Fibroblast of mammary gland (primary cell): Measurements from ENCODE around the gene TTBK1.

ENCODE experiments used
- DNase-seq: peaks from one replicate; pipeline ENCODE4 v3.0.0-alpha.2; 2010; ENCODE audit warnings: low read depth
- H3K4me3 ChIP-seq: 2 replicates; pipeline ENCODE4 v1.5.1; 2011; ENCODE audit warnings: low read depth, mild to moderate bottlenecking, low read length, moderate library complexity; ENCODE audit not compliant: control insufficient read depth
- TF ChIP-seq, protein P1 (sequence below): conservative IDR thresholded peaks from 2 replicates; pipeline ENCODE4 v1.5.1; 2011; ENCODE audit warnings: low read depth, low read length, inconsistent platforms; ENCODE audit not compliant: control insufficient read depth, insufficient read depth

TTBK1 gene

DNA sequence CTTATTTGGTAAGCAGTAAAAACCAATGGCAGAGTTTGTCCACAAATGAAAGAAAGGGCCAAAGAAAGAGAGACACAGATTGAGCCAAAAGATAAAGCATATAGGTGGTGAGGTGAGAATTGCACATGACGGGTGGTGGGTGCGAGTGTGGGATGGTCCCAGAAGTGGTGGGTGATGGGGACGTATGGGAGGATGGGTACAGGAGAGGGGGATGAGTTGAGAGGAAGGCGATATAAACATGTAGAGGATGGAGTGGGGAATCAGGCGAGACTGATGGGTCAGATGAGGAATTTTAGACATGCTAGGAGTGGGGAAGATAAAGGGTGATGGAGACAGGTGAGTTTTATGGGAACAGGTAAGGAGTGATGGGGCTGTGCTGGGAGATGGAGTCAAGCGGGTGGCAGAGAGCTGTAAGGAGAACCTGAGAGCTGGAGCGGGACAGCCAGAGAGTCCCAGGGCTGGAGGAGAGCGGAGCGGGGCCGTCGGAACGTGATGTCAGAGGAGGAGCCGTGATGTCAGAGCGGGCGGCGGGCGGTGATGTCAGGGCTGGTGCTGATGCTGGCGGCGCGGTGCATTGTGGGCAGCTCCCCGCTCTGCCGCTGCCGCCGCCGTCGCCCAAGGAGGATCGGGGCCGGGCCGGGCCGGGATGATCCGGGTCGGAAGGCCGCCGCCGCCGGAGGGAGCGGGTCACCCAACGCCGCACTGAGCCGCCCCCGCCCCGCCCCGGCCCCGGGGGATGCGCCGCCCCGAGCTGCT lies at the start of gene TTBK1:
Gene TTBK1 (plus strand): TSS at position 574 of the 756 bp plus-strand sequence. CDS start 3,180 bp downstream, outside the sequence.
- DNase-seq, result no peak

DNA sequence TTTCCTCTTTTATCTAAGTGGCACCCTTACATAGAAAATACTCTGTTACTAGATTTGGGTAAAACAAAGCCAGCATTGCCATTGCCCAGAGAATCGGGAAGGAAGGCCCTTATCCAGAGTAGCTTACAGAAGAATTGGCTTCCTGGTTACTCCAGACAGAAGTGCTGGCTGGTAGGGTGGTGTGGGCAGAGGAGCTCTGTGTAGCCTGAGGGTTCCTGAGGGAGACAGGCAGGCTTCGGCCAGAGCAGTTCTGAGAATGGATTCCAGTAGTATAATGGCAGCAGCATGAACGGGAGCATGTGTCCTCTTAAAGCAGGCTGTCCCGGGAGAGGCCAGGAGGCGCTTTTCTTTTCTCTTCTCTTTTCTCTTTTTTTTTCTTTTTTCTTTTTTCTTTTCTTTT lies 49.4 kb upstream of the TTBK1 start:
- no peak overlapping the region for H3K4me3 ChIP-seq
- TF ChIP-seq, protein P1, sequence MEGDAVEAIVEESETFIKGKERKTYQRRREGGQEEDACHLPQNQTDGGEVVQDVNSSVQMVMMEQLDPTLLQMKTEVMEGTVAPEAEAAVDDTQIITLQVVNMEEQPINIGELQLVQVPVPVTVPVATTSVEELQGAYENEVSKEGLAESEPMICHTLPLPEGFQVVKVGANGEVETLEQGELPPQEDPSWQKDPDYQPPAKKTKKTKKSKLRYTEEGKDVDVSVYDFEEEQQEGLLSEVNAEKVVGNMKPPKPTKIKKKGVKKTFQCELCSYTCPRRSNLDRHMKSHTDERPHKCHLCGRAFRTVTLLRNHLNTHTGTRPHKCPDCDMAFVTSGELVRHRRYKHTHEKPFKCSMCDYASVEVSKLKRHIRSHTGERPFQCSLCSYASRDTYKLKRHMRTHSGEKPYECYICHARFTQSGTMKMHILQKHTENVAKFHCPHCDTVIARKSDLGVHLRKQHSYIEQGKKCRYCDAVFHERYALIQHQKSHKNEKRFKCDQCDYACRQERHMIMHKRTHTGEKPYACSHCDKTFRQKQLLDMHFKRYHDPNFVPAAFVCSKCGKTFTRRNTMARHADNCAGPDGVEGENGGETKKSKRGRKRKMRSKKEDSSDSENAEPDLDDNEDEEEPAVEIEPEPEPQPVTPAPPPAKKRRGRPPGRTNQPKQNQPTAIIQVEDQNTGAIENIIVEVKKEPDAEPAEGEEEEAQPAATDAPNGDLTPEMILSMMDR, result no peak
- DNase-seq, result no peak

More for the DNA sequence above, at the start of gene TTBK1:
- no peak within 1 kb of the TSS for H3K4me3 ChIP-seq
- TF ChIP-seq, protein P1, result no peak

DNA sequence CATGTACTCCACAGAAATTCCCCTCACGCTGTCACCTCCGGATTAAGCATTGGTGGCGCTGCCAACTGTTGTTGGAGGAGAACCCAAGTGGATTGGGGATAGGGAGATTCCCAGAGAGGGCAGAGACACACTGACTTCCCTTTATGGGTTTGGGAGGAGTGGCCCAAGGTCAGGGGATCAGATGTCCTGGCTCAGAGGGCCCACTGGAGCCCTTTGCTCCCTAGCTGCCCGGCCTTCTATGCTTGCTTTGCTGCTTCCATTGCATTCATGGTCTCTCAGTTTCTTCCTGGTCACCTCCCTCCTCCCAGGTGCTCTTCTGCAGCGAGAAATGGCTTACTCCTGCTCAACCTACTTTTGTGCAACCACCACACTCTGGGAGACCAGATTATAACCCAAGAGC lies 46.9 kb upstream of the TTBK1 start:
- no peak overlapping the region for H3K4me3 ChIP-seq
- TF ChIP-seq, protein P1, result no peak
- no peak for DNase-seq

DNA sequence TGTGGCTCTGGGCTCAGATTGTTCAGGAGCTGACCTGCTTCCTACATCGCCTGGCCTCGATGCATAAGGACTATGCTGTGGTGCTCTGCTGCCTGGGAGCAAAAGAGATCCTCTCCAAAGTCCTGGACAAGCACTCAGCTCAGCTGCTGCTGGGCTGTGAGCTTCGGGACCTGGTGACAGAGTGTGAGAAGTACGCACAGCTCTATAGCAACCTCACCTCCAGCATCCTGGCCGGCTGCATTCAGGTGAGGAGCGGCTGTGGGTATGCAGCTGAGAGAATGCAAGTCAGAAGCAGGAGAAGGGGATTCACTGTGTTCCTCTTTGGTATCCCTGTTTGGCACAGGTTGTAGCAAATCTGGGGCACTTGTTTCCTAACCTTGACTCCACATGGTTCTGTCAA lies 43.4 kb upstream of the TTBK1 start:
- DNase-seq, result no peak
- TF ChIP-seq, protein P1, result no peak

DNA sequence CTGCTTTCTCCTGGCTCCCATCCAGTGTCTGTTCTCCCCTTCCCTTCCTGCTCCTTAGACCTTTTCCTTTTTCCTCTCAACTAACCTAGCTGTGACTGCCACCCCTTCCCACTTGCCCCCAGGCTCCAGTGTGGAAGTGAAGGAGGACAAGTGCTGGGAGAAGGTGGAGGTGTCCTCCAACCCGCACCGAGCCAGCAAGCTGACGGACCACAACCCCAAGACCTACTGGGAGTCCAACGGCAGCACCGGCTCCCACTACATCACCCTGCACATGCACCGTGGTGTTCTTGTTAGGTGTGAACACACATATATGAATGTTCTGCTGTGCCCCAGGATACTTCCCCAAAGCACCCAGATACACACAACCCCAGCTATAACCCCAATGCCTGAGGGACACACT lies 42.7 kb upstream of the TTBK1 start:
- DNase-seq, result no peak
- TF ChIP-seq, protein P1, result no peak
- H3K4me3 ChIP-seq, result no peak overlapping the region

More for the DNA sequence above, 43.4 kb upstream of the TTBK1 start:
- no peak overlapping the region for H3K4me3 ChIP-seq

DNA sequence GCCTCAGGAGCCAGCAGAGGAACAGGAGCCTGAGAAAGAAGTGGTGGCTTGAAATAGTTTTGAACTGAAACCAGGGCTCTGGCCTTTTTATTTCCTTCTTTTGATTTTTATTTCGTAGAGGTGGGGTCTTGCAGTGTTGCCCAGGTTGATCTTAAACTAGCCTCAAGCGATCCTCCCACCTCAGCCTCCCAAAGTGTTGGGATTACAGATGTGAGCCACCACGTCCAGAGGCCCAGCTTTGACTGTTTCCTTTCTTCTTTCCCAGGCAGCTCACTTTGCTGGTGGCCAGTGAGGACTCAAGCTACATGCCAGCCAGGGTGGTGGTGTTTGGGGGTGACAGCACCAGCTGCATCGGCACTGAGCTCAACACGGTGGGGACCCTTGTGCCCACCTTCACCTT lies 40.8 kb upstream of the TTBK1 start:
- no peak for DNase-seq
- TF ChIP-seq, protein P1, result no peak
- H3K4me3 ChIP-seq, result no peak overlapping the region
